H1 (cell line): ENCODE results near the gene CNTN6. TPM values are rescaled to one million over a fixed set of nuclear protein-coding genes. Genes with fewer than 3 reads are reported as not detected.

Experiments used
- CTCF ChIA-PET: fragments of 300-600 bp; sonication (Branson Sonifier 250); formaldehyde crosslinking; loops from one replicate; lab custom pipeline; 2021; ENCODE audit not compliant: partially characterized antibody; lab: Charles Lee
- POLR2A ChIA-PET: fragments of 300-600 bp; sonication (Branson Sonifier 250); formaldehyde crosslinking; loops from one replicate; lab custom pipeline; 2021; ENCODE audit warnings: inconsistent platforms; ENCODE audit not compliant: partially characterized antibody; lab: Charles Lee
- DNase-seq, 2 experiments: peaks; one replicate each; pipeline versions ENCODE4 v3.0.0 to v3.0.0-alpha.2; 2010 to 2022; ENCODE audit warnings: low spot score in 2 of 2, low read depth in 1 of 2, mixed read lengths in 1 of 2
- FAIRE-seq: peaks from 2 replicates; lab custom pipeline; 2011; peaks lifted over from hg19 to GRCh38; lab: Jason Lieb, UNC
- H2AFZ ChIP-seq: 2 replicates; pipeline ENCODE4 v1.8.1; 2012; ENCODE audit warnings: low read length, inconsistent platforms
- H2AK5ac ChIP-seq: 2 replicates; pipeline ENCODE4 v1.6.1; 2013; ENCODE audit warnings: low read depth, low read length
- H2BK120ac ChIP-seq: replicated peaks from 2 replicates; pipeline ENCODE3; 2013; ENCODE audit warnings: low read depth, low read length, inconsistent platforms
- H2BK12ac ChIP-seq: 2 replicates; pipeline ENCODE4 v1.6.1; 2013; ENCODE audit warnings: low read depth, low read length
- H2BK15ac ChIP-seq: 2 replicates; pipeline ENCODE4 v1.6.1; 2013; ENCODE audit warnings: low read length
- H2BK20ac ChIP-seq: 2 replicates; pipeline ENCODE4 v1.6.1; 2013; ENCODE audit warnings: low read length
- H2BK5ac ChIP-seq: 2 replicates; pipeline ENCODE4 v1.6.1; 2013; ENCODE audit warnings: low read depth, low read length
- H3K14ac ChIP-seq: 2 replicates; pipeline ENCODE4 v1.6.1; 2013; ENCODE audit warnings: inconsistent platforms; ENCODE audit not compliant: insufficient read length
- H3K18ac ChIP-seq: 2 replicates; pipeline ENCODE4 v1.6.1; 2013; ENCODE audit warnings: low read length; ENCODE audit errors: extremely low read depth
- H3K23ac ChIP-seq: 2 replicates; pipeline ENCODE4 v1.6.1; 2013; ENCODE audit warnings: inconsistent platforms; ENCODE audit not compliant: insufficient read length
- H3K23me2 ChIP-seq: 2 replicates; pipeline ENCODE4 v1.6.1; 2013; ENCODE audit warnings: low read depth, low read length
- H3K27ac ChIP-seq: 2 replicates; pipeline ENCODE4 v1.6.1; 2011; ENCODE audit warnings: low read depth, low read length, inconsistent platforms
- H3K27me3 ChIP-seq, 4 experiments: replicated peaks in 1 of 4; 1 replicate in 1 of 4; 2 replicates in 3 of 4; pipeline versions ENCODE4 v1.6.1 to v1.8.1; 2011 to 2013; ENCODE audit warnings: low read length in 3 of 4, mild to moderate bottlenecking in 3 of 4, inconsistent platforms in 2 of 4, mixed read lengths in 2 of 4, moderate library complexity in 1 of 4; ENCODE audit not compliant: control insufficient read depth in 3 of 4, insufficient read depth in 3 of 4; ENCODE audit errors: extremely low read depth in 1 of 4
- H3K36me3 ChIP-seq, 4 experiments: 2 replicates each; pipeline versions ENCODE4 v1.6.1 to v1.8.1; 2011 to 2013; ENCODE audit warnings: mild to moderate bottlenecking in 4 of 4, low read length in 3 of 4, moderate library complexity in 2 of 4, control low read depth in 1 of 4, inconsistent platforms in 1 of 4; ENCODE audit not compliant: insufficient read depth in 4 of 4, control insufficient read depth in 2 of 4
- H3K4ac ChIP-seq: replicated peaks from 2 replicates; pipeline ENCODE3; 2013; ENCODE audit warnings: low read length, low read depth, mixed read lengths, inconsistent platforms; ENCODE audit not compliant: insufficient read length
- H3K4me1 ChIP-seq, 4 experiments: replicated peaks in 1 of 4; 1 replicate in 1 of 4; 2 replicates in 3 of 4; pipeline versions ENCODE4 v1.6.1 to v1.8.1; 2011 to 2013; ENCODE audit warnings: low read length in 3 of 4, inconsistent platforms in 2 of 4, mixed read lengths in 1 of 4; ENCODE audit not compliant: insufficient read depth in 4 of 4, control insufficient read depth in 3 of 4
- H3K4me2 ChIP-seq, 2 experiments: 2 replicates each; pipeline versions ENCODE4 v1.6.1 to v1.8.1; 2011 to 2013; ENCODE audit warnings: low read depth in 2 of 2, low read length in 2 of 2, control low read depth in 1 of 2, inconsistent platforms in 1 of 2, mild to moderate bottlenecking in 1 of 2; ENCODE audit not compliant: insufficient read depth in 1 of 2
- H3K4me3 ChIP-seq, 4 experiments: fragments of 200-600, 300-600 bp in 1 of 4; sonication (generic), shearing (Covaris generic), sonication (Bioruptor Twin) in 1 of 4; 2 replicates each; pipeline versions ENCODE4 v1.5.1 to v1.8.1; 2011 to 2016; ENCODE audit warnings: low read length in 4 of 4, low read depth in 3 of 4, control low read depth in 2 of 4, inconsistent platforms in 2 of 4, mild to moderate bottlenecking in 2 of 4, mixed read lengths in 1 of 4, moderate library complexity in 1 of 4; ENCODE audit not compliant: insufficient read depth in 2 of 4; ENCODE audit errors: extremely low read depth in 1 of 4
- H3K56ac ChIP-seq: replicated peaks from 2 replicates; pipeline ENCODE3; 2013; ENCODE audit warnings: low read depth, mild to moderate bottlenecking, mixed read lengths, low read length, inconsistent platforms; ENCODE audit not compliant: insufficient read length
- H3K79me1 ChIP-seq: 2 replicates; pipeline ENCODE4 v1.6.1; 2013; ENCODE audit warnings: low read depth, low read length, control low read depth
- H3K79me2 ChIP-seq, 2 experiments: 2 replicates each; pipeline versions ENCODE4 v1.6.1 to v1.8.1; 2012 to 2013; ENCODE audit warnings: low read length in 2 of 2, mild to moderate bottlenecking in 2 of 2, inconsistent platforms in 1 of 2; ENCODE audit not compliant: insufficient read depth in 2 of 2, control insufficient read depth in 1 of 2
- H3K9ac ChIP-seq, 4 experiments: replicated peaks in 1 of 4; 1 replicate in 1 of 4; 2 replicates in 3 of 4; pipeline versions ENCODE4 v1.6.1 to v1.8.1; 2011 to 2013; ENCODE audit warnings: low read depth in 3 of 4, low read length in 3 of 4, control low read depth in 2 of 4, mild to moderate bottlenecking in 2 of 4, moderate library complexity in 2 of 4, inconsistent platforms in 1 of 4; ENCODE audit errors: extremely low read depth in 1 of 4
- H3K9me3 ChIP-seq, 2 experiments: 2 replicates each; pipeline versions ENCODE4 v1.6.1 to v1.8.1; 2012 to 2013; ENCODE audit warnings: mild to moderate bottlenecking in 2 of 2, moderate library complexity in 2 of 2, control low read depth in 1 of 2, inconsistent platforms in 1 of 2, low read depth in 1 of 2, low read length in 1 of 2, mixed read lengths in 1 of 2; ENCODE audit not compliant: insufficient read depth in 2 of 2
- H4K20me1 ChIP-seq, 2 experiments: replicated peaks in 1 of 2; 2 replicates each; pipeline versions ENCODE3 to v1.8.1; 2011 to 2013; ENCODE audit warnings: inconsistent platforms in 2 of 2, low read length in 2 of 2, mild to moderate bottlenecking in 1 of 2; ENCODE audit not compliant: insufficient read depth in 2 of 2, control insufficient read depth in 1 of 2
- H4K5ac ChIP-seq: 2 replicates; pipeline ENCODE4 v1.6.1; 2013; ENCODE audit warnings: low read length, low read depth, mixed read lengths, inconsistent platforms; ENCODE audit not compliant: insufficient read length
- H4K8ac ChIP-seq: 2 replicates; pipeline ENCODE4 v1.8.0; 2013; ENCODE audit warnings: mild to moderate bottlenecking, moderate library complexity, low read length, inconsistent platforms; ENCODE audit not compliant: insufficient read depth; ENCODE audit errors: extremely low read depth
- H4K91ac ChIP-seq: replicated peaks from 2 replicates; pipeline ENCODE3; 2013; ENCODE audit warnings: low read length, mixed read lengths, inconsistent platforms; ENCODE audit not compliant: insufficient read length
- CBX5 ChIP-seq: fragments of 300-800, 300-1000 bp; sonication (generic); IDR thresholded peaks from 2 replicates; pipeline ENCODE4 v1.7.1; 2016; ENCODE audit warnings: antibody characterized with exemption, low read length, low read depth
- CBX8 ChIP-seq: fragments of 300-800, 300-1000 bp; sonication (generic); IDR thresholded peaks from 2 replicates; pipeline ENCODE4 v1.7.1; 2016; ENCODE audit warnings: low read depth, low read length, borderline replicate concordance
- EZH2 ChIP-seq: fragments of 200-600 bp; sonication (generic); IDR thresholded peaks from 2 replicates; pipeline ENCODE4 v1.7.1; 2012; ENCODE audit warnings: low read depth, mild to moderate bottlenecking, moderate library complexity, low read length, inconsistent platforms; ENCODE audit not compliant: severe bottlenecking
- FOSL1 ChIP-seq: IDR thresholded peaks from 2 replicates; pipeline ENCODE4 v1.6.1; 2011; ENCODE audit warnings: mild to moderate bottlenecking, low read depth, low read length, moderate library complexity; ENCODE audit not compliant: insufficient read depth
- KDM4A ChIP-seq: IDR thresholded peaks from one replicate; pipeline ENCODE4 v1.7.1; 2012; ENCODE audit warnings: low read depth, mild to moderate bottlenecking, moderate library complexity, low read length, inconsistent platforms; ENCODE audit not compliant: severe bottlenecking
- RBBP5 ChIP-seq: IDR thresholded peaks from 2 replicates; pipeline ENCODE4 v1.7.1; 2012; ENCODE audit warnings: low read depth, mild to moderate bottlenecking, inconsistent platforms, low read length, moderate library complexity, borderline replicate concordance
- TBP ChIP-seq: IDR thresholded peaks from 2 replicates; pipeline ENCODE4 v1.6.1; 2011; ENCODE audit warnings: low read depth, low read length, improper control_type of control experiment
- YY1 ChIP-seq: IDR thresholded peaks from 2 replicates; pipeline ENCODE4 v1.6.1; 2011; ENCODE audit warnings: low read depth, mild to moderate bottlenecking, low read length
- WGBS, 2 experiments: shearing (Covaris generic) in 1 of 2; methylation state at CpG; one replicate each; pipeline versions ENCODE4 v1.1.6 to v1.1.7; 2013 to 2015; ENCODE audit warnings: low lambda C conversion rate in 2 of 2, mixed read lengths in 2 of 2, inconsistent platforms in 1 of 2, low coverage in 1 of 2, missing lambda C conversion rate in 1 of 2; ENCODE audit not compliant: insufficient replicate concordance in 2 of 2, insufficient coverage in 1 of 2, insufficient read length in 1 of 2; ENCODE audit errors: extremely low coverage in 1 of 2, missing lambda C conversion rate in 1 of 2; 5-methylcytosine and 5-hydroxymethylcytosine counted together
- polyA plus RNA-seq, 7 experiments: library from polyadenylated mRNA; depleted of rRNA in 3 of 7; stranded (reverse) in 5 of 7; unstranded in 2 of 7; fragments of >200 nt in 5 of 7; fragments of 200-250 nt in 2 of 7; gene quantifications; 1 replicate in 5 of 7; 2 replicates in 1 of 7; 4 replicates in 1 of 7; pipeline versions ENCODE4 v1.2.1 to v1.2.3, GENCODE V29; 2011 to 2013; ENCODE audit warnings: missing spikeins in 2 of 7, mixed read lengths in 2 of 7
- total RNA-seq: library from RNA; stranded (reverse); fragmentation: NEBNext Ultra II Directional; extraction: Animal tissue kit (Norgen Biotek cat#: 25700); gene quantifications from 2 replicates; pipeline ENCODE4 v1.2.1, GENCODE V29; 2021
- TF ChIP-seq, protein P1 (sequence below): IDR thresholded peaks from 2 replicates; pipeline ENCODE4 v1.6.1; 2012; ENCODE audit warnings: low read length, inconsistent platforms
- TF ChIP-seq, protein P2 (sequence below), 3 experiments: IDR thresholded peaks; 1 replicate in 2 of 3; 2 replicates in 1 of 3; pipeline versions ENCODE4 v1.5.1 to v1.6.1; 2011; ENCODE audit warnings: low read length in 3 of 3, mild to moderate bottlenecking in 3 of 3, inconsistent platforms in 2 of 3, low read depth in 1 of 3, moderate library complexity in 1 of 3; ENCODE audit not compliant: insufficient read depth in 1 of 3; ENCODE audit errors: control extremely low read depth in 1 of 3

The CNTN6 gene
- total and polyA plus RNA-seq, 2 of the 8 experiments (the other 6 are each of a cell fraction or from before 2014, with no cell fraction given) = not detected

GRCh38 chr3:1207904-1208303, 115.1 kb downstream of the CNTN6 start:
- no peaks in the 10 kb centered on the region for H3K4me1 ChIP-seq
- FAIRE-seq (no peak), DNase-seq (no peak)
- no peak overlapping the region for H3K4me2 ChIP-seq
- H3K14ac ChIP-seq = no peak overlapping the region
- H2BK20ac ChIP-seq = no peak overlapping the region
- H3K79me2 ChIP-seq = no peaks in the 10 kb centered on the region
- no peak overlapping the region for H2AFZ ChIP-seq
- H4K5ac ChIP-seq = no peak overlapping the region
- H3K23me2 ChIP-seq = no peaks in the 10 kb centered on the region
- no peak overlapping the region for H2BK120ac ChIP-seq
- no peaks in the 10 kb centered on the region for H4K20me1 ChIP-seq
- H3K27me3 ChIP-seq = no peaks in the 10 kb centered on the region
- no peak overlapping the region for H3K27ac ChIP-seq
- no peak overlapping the region for H4K91ac ChIP-seq
- no peak overlapping the region for H2BK5ac ChIP-seq
- no peaks in the 10 kb centered on the region for H3K36me3 ChIP-seq
- WGBS, 2 experiments = 85% methylated on average over 2 of the region's 2 CpGs; no CpG with 5 or more reads in 1 of the 2 experiments
- no peak overlapping the region for H3K18ac ChIP-seq
- no peak overlapping the region for H3K56ac ChIP-seq
- no peak overlapping the region for H4K8ac ChIP-seq
- H3K9ac ChIP-seq = no peak overlapping the region
- no peaks in the 10 kb centered on the region for H3K79me1 ChIP-seq
- ChIA-PET CTCF (interaction anchor here (1.0 kb wide), 1 partner anchor 8 kb away, joined by 3 read pairs; no protein-coding TSS in a partner anchor), POLR2A (no interaction called here)
- no peak overlapping the region for H3K4ac ChIP-seq
- H3K4me3 ChIP-seq = no peak overlapping the region
- H2BK12ac ChIP-seq = no peak overlapping the region
- H3K23ac ChIP-seq = no peak overlapping the region
- no peaks in the 10 kb centered on the region for H3K9me3 ChIP-seq
- H2AK5ac ChIP-seq = no peak overlapping the region
- no peak overlapping the region for H2BK15ac ChIP-seq
- TF ChIP-seq YY1 (no peak), TBP (no peak), FOSL1 (no peak), RBBP5 (no peak), KDM4A (no peak), CBX8 (no peak), EZH2 (no peak), CBX5 (no peak)
- TF ChIP-seq, protein P1, sequence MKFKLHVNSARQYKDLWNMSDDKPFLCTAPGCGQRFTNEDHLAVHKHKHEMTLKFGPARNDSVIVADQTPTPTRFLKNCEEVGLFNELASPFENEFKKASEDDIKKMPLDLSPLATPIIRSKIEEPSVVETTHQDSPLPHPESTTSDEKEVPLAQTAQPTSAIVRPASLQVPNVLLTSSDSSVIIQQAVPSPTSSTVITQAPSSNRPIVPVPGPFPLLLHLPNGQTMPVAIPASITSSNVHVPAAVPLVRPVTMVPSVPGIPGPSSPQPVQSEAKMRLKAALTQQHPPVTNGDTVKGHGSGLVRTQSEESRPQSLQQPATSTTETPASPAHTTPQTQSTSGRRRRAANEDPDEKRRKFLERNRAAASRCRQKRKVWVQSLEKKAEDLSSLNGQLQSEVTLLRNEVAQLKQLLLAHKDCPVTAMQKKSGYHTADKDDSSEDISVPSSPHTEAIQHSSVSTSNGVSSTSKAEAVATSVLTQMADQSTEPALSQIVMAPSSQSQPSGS = no peak
- TF ChIP-seq, protein P2, sequence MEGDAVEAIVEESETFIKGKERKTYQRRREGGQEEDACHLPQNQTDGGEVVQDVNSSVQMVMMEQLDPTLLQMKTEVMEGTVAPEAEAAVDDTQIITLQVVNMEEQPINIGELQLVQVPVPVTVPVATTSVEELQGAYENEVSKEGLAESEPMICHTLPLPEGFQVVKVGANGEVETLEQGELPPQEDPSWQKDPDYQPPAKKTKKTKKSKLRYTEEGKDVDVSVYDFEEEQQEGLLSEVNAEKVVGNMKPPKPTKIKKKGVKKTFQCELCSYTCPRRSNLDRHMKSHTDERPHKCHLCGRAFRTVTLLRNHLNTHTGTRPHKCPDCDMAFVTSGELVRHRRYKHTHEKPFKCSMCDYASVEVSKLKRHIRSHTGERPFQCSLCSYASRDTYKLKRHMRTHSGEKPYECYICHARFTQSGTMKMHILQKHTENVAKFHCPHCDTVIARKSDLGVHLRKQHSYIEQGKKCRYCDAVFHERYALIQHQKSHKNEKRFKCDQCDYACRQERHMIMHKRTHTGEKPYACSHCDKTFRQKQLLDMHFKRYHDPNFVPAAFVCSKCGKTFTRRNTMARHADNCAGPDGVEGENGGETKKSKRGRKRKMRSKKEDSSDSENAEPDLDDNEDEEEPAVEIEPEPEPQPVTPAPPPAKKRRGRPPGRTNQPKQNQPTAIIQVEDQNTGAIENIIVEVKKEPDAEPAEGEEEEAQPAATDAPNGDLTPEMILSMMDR (IDR thresholded peaks at IDR 0.05; ENCODE audit: control extremely low read depth in 1 of 3, insufficient read depth in 1 of 3, low read depth in 1 of 3, low read length in 3 of 3) = no peak
